Measurements from ENCODE around the gene AXIN2. TPM values are rescaled to one million over a fixed set of nuclear protein-coding genes. Genes with fewer than 3 reads are reported as not detected.

Gene AXIN2
- total RNA-seq, 1 experiment from 2014 or later: 10.7 TPM

DNA sequence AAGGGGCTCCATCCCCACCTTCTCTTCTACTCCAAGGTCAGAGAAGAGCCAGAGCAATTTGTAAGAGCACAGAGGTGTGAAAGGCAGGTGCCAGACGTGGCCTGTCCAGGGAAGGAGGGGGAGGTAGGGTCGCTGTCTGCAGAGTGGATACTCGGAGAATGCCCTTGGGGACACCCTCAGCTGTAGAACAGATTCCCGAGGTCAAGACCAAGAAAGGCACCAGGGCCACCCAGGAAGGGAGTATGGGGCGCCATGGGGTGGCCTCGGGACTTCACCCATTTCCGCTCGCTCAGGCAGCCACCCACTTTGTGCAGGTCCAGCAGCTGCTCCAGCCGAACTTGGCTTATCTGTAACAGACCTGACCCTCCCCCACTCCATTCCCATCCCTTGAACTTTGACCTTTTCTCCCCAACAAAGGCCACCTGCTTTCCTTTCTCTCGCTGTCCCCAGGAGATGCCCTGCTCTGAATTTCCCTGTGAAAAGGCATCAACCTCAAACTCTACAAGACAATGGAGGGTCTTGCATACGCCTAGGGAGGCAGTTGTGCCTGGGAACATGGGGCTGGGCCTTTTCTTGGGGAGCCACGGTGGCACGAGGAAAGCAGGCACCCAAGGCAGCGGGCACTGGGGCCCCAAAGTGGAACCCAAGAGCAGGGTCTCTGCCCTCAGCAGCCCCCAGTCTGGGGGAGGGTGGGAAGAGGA lies 11.3 kb upstream of the AXIN2 start:
- Histone ChIP-seq H3K4me1 (ENCODE audit: insufficient read depth, low read length, poor library complexity, severe bottlenecking) (no peaks in the 10 kb centered on the region), H3K4me3 (ENCODE audit: low read depth, low read length, poor library complexity, severe bottlenecking) (no peak overlapping the region), H3K27ac (ENCODE audit: low read depth, low read length, poor library complexity, severe bottlenecking) (no peak overlapping the region), H3K27me3 (replicated peaks; ENCODE audit: insufficient read depth, low read depth, low read length, poor library complexity) (no peaks in the 10 kb centered on the region), H3K9me3 (ENCODE audit: low read depth, low read length, poor library complexity, severe bottlenecking) (no peaks in the 10 kb centered on the region), H3K36me3 (ENCODE audit: insufficient read depth, low read length, poor library complexity, severe bottlenecking) (no peaks in the 10 kb centered on the region)
- POLR2A ChIA-PET (ENCODE audit: low non-redundant PET): no interaction called here
- no peak for DNase-seq (ENCODE audit: low spot score)
- intact Hi-C loops (cut with micrococcal nuclease; ENCODE audit: unreplicated experiment): no loop called here
- CTCF ChIA-PET: no interaction called here
- no peak for TF ChIP-seq EZH2 (IDR thresholded peaks at IDR 0.05; ENCODE audit: borderline replicate concordance, low read depth, low read length, poor library complexity, severe bottlenecking)
- TF ChIP-seq, protein P1, sequence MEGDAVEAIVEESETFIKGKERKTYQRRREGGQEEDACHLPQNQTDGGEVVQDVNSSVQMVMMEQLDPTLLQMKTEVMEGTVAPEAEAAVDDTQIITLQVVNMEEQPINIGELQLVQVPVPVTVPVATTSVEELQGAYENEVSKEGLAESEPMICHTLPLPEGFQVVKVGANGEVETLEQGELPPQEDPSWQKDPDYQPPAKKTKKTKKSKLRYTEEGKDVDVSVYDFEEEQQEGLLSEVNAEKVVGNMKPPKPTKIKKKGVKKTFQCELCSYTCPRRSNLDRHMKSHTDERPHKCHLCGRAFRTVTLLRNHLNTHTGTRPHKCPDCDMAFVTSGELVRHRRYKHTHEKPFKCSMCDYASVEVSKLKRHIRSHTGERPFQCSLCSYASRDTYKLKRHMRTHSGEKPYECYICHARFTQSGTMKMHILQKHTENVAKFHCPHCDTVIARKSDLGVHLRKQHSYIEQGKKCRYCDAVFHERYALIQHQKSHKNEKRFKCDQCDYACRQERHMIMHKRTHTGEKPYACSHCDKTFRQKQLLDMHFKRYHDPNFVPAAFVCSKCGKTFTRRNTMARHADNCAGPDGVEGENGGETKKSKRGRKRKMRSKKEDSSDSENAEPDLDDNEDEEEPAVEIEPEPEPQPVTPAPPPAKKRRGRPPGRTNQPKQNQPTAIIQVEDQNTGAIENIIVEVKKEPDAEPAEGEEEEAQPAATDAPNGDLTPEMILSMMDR (conservative IDR thresholded peaks at IDR 0.05; ENCODE audit: low read depth, low read length): no peak
- no TSS peak for BruUV-seq (replicated peaks)

DNA sequence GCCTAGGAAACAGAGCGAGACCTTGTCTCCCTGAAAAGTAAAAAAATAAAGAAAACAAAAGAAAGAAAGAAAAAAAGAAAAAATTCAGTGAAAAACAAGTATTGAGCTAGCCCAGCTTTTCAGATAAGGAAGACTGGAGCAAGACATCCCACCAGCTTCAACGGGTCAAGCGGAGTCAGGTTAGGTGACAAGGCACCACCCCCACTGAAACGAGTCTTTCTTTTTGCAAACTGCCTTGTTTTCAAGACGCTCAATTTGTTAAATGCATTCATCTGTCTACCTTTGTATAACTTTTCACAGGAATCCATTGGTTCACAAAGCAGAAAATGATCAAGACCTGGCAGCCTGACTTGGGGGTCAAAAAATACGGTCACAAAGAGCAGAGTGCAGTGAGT lies 10.7 kb upstream of the AXIN2 start:
- TF ChIP-seq, protein P1 (conservative IDR thresholded peaks at IDR 0.05; ENCODE audit: low read depth, low read length): no peak
- no peak for TF ChIP-seq EZH2 (IDR thresholded peaks at IDR 0.05; ENCODE audit: borderline replicate concordance, low read depth, low read length, poor library complexity, severe bottlenecking)
- Histone ChIP-seq H3K4me3 (ENCODE audit: low read depth, low read length, poor library complexity, severe bottlenecking) (no peak overlapping the region), H3K27ac (ENCODE audit: low read depth, low read length, poor library complexity, severe bottlenecking) (no peak overlapping the region), H3K4me1 (ENCODE audit: insufficient read depth, low read length, poor library complexity, severe bottlenecking) (no peaks in the 10 kb centered on the region), H3K36me3 (ENCODE audit: insufficient read depth, low read length, poor library complexity, severe bottlenecking) (no peaks in the 10 kb centered on the region), H3K27me3 (replicated peaks; ENCODE audit: insufficient read depth, low read depth, low read length, poor library complexity) (no peaks in the 10 kb centered on the region), H3K9me3 (ENCODE audit: low read depth, low read length, poor library complexity, severe bottlenecking) (no peaks in the 10 kb centered on the region)
- no peak for DNase-seq (ENCODE audit: low spot score)
- intact Hi-C loops (cut with micrococcal nuclease; ENCODE audit: unreplicated experiment): no loop called here
- no TSS peak for BruUV-seq (replicated peaks)
- ChIA-PET CTCF (no interaction called here), POLR2A (ENCODE audit: low non-redundant PET) (no interaction called here)

GRCh38 chr17:65568918-65569317 lies 7.5 kb upstream of the AXIN2 start:
- TF ChIP-seq, protein P1 (conservative IDR thresholded peaks at IDR 0.05; ENCODE audit: low read depth, low read length): no peak
- TF ChIP-seq EZH2 (IDR thresholded peaks at IDR 0.05; ENCODE audit: borderline replicate concordance, low read depth, low read length, poor library complexity, severe bottlenecking): no peak
- no peak for DNase-seq (ENCODE audit: low spot score)
- H3K27ac ChIP-seq (ENCODE audit: low read depth, low read length, poor library complexity, severe bottlenecking): no peak overlapping the region
- H3K4me3 ChIP-seq (ENCODE audit: low read depth, low read length, poor library complexity, severe bottlenecking): no peak overlapping the region
- ChIA-PET CTCF (no interaction called here), POLR2A (ENCODE audit: low non-redundant PET) (no interaction called here)
- no peaks in the 10 kb centered on the region for H3K36me3 ChIP-seq (ENCODE audit: insufficient read depth, low read length, poor library complexity, severe bottlenecking)
- H3K27me3 ChIP-seq (replicated peaks; ENCODE audit: insufficient read depth, low read depth, low read length, poor library complexity): no peaks in the 10 kb centered on the region
- BruUV-seq (replicated peaks): no TSS peak
- intact Hi-C loops (cut with micrococcal nuclease; ENCODE audit: unreplicated experiment): loop anchor here (10.0 kb wide), 2 partner anchors 226 to 416 kb away; no protein-coding TSS in a partner anchor
- H3K9me3 ChIP-seq (ENCODE audit: low read depth, low read length, poor library complexity, severe bottlenecking): no peaks in the 10 kb centered on the region
- no peaks in the 10 kb centered on the region for H3K4me1 ChIP-seq (ENCODE audit: insufficient read depth, low read length, poor library complexity, severe bottlenecking)
